Stimulated activated CD4-positive, alpha-beta T cell treated with anti-CD3 and anti-CD28 coated beads, Interleukin-2, amount 100 ng/mL, for 48 hours (primary cell): ENCODE results near the gene GP1BB.

Experiments
- DNase-seq, 2 donors: peaks; one replicate each; pipeline ENCODE4 v3.0.0-alpha.2; 2020

The GP1BB gene

DNA sequence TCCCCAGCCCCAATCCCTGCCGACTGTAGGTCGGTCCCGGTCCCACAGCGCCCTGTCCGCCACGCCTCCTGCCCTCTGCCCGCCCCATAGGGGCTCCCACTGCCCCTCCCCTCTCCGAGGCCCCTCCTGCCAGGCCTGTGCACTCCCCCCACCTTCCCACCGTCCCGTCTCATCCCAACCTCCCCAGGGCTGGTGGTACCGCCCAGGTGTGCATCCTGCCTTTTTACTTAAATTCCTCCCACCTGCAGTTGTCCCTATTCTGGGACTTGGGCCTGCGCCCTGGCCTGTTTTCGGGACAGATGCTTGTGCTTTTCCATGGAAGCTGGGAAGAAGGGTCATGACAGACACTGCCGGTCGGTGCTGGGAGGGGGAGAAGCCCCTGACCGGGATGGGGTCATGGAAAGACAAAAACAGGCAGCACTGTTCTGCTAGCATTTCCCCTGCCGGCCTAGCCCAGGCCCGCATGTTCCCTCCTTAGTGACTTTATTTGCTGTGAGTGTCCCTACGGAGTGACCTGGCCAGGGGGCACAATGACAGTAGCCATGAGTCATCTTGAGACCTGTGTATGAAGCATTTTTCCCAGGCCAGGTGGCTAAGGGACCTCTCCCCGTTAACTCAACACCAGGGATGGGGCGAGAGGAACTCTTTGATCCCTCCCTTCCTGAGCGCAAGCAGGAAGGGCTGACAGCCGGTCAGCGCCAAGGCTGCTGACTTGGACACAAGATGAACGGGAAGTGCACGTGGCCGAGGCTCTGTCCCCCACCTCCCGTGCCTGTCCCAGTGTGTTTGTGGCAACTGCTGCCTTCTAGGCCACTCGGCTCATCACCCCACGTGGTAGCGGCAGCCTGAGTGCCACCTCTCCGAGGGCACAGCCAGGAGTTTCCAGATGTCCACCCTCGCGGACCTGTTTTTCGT is 44.3 kb downstream of the GP1BB start:
- DNase-seq, result no peak

DNA sequence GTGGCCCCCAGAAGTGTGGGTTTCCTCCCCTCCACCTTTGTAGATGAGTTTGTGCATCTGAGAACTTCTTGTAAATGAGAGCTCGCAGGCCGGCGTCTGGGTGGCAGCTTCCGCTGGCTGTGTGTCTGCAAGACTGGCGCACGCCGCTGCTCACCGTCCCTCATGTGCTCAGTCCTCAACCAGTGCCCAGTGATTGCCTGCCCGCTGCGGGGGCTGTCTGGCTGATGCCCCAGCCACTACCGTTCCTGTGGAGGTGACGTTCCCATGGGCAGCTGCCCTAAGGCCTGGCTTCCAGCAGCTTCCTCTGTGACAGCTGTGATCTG is 46.0 kb downstream of the GP1BB start:
- no peak for DNase-seq

DNA sequence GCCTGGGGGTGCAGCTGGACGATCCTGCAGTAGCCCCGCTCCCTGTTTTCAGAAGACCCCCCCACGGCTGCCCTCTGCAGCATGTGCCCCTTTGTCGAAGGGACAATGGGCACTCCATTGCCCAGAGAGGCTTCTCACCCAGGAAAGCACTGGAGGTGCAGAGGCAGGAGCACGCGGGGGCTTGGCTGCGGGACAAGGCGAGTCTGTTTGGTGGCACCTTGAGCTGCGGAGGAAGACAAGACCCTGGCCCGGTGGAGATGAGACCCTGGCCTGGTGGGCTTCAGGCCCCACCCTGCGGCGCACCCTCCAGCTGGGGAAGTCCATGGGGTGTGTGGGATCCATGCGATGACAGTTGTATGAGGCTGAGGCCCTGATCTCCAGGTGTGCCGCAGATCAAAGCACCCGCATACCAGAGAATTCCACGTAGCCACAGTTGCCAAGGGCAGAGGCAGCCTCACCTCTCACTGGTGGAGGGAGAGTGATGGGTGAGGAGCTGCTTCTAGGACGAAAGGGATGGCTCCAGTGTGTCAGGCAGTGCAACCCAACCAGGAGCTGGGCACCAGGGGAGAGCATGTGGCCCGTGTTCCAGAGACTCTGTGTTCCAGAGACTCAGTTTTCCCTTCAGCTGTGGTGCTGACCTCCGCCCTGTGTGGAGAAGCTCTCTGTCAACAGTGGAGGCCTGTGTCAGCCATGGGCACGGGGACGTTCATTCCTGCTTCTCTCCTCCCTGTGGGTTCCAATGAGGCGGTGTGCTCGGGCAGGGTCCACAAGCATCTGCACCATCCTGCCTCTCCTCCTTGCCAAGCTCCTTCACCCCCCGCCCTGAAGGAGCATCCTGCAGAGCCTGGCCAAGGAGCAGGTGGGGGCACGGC is 47.2 kb downstream of the GP1BB start:
- DNase-seq, result no peak

DNA sequence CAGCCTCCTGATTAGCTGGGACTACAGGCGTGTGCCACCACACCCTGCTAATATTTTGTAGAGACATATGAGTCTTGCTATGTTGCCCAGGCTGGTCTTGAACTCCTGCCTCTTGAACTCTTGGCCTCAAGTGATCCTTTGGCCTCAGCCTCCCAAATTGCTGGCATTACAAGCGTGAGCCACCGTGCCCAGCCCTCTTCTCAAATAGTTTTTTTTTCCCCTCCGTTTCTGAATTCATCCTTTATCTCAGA is 49.0 kb downstream of the GP1BB start:
- no peak for DNase-seq

DNA sequence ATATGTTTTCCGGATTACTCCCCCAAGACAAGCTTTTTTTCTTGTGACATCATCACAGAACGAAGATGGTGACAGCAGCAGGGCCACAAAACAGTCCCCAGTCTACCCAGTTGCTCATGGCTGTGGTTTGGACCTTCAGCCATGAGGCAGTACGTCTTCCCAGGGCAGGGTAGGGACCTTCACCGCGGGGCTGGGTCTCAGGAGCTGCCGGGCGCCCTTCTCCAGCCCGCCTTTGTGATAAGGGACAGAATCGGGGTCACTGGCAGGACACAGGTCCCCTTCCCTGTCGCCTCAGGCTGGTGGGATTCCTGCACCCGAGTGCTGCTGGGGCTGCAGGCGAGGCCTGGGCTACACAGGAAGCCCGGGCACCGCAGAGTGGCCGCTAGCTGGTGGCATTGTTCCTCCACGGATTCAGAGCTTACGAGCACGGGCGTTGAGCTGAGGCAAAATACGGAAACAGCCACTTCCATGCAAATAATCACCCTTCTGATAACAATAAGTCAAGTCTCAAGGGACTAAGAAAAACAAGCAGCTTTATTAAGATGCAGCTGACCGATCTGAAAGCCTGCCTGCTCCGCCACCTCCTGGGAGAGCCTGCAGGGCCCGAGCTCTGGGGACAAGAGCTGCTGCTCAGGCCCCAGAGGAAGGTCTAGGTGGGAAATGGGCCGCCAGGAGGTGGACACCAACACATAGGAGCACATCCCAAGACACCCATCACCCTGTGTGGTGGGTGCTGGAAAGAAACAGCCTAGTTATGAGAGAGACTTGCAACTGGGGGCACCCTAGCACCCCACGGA is 49.5 kb downstream of the GP1BB start:
- no peak for DNase-seq

DNA sequence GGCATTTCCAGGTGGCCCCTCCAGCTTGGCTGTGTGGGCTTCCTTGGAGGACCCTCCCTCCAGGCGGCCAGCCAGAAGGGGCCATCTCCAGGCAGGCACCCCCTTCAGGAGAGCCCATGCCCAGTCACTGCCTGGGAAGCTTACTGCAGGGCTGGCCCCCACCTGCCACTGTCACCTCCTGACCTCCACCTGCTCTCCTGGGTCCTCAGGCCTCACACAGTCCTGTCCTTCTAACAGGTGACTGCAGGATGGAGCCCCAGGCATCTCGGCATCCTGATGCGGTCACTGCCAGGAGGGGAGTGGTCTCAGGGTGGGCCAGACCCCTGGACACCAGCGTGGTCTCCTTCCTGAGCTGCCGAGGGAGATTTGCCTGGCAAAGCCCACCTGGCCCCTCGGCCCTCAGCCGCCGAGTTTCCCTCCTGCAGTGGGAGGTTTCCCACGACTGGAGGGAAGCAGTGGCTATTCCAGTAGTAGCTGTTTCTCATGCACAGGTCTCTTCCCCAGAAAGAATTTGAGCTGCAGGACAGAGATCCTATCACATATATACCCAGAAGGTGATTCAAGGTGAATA is 50.2 kb downstream of the GP1BB start:
- DNase-seq, result no peak
